ENCODE measurements around the gene BRINP1.

DNA sequence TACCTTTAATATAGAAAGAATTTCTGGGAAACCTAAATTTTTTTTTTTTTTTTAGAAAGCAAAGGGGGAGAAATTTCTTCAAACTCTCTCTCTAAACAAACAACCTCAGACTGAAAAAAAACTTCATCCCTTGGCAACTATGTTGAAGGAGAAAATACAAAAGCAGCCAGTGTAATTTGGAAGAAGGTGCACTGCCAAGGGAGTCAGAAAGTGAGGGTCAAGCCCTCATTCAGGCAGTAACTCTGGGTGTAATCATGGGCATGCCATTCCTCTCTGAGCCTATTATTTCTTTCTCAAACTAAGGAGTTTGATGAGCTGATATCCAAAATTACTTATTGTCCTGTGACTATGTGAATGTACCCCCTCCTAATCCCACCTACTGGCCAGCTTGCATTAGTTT is 203.1 kb downstream of the BRINP1 start:
- TF ChIP-seq, protein P1, sequence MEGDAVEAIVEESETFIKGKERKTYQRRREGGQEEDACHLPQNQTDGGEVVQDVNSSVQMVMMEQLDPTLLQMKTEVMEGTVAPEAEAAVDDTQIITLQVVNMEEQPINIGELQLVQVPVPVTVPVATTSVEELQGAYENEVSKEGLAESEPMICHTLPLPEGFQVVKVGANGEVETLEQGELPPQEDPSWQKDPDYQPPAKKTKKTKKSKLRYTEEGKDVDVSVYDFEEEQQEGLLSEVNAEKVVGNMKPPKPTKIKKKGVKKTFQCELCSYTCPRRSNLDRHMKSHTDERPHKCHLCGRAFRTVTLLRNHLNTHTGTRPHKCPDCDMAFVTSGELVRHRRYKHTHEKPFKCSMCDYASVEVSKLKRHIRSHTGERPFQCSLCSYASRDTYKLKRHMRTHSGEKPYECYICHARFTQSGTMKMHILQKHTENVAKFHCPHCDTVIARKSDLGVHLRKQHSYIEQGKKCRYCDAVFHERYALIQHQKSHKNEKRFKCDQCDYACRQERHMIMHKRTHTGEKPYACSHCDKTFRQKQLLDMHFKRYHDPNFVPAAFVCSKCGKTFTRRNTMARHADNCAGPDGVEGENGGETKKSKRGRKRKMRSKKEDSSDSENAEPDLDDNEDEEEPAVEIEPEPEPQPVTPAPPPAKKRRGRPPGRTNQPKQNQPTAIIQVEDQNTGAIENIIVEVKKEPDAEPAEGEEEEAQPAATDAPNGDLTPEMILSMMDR (tag by site-specific recombination; IDR thresholded peaks at IDR 0.05), result no peak
- TF ChIP-seq ZNF514 (tag by site-specific recombination; IDR thresholded peaks at IDR 0.05) (no peak), GLI2 (tag by site-specific recombination; IDR thresholded peaks at IDR 0.05; ENCODE audit: borderline replicate concordance, low read depth) (no peak), ZNF133 (tag by site-specific recombination; IDR thresholded peaks at IDR 0.05) (no peak), ZNF510 (tag by site-specific recombination; IDR thresholded peaks at IDR 0.05; ENCODE audit: insufficient replicate concordance) (no peak), ZNF302 (tag by site-specific recombination; IDR thresholded peaks at IDR 0.05; ENCODE audit: low read depth) (no peak), ZNF645 (tag by site-specific recombination; IDR thresholded peaks at IDR 0.05) (no peak), ZNF132 (tag by site-specific recombination; IDR thresholded peaks at IDR 0.05; ENCODE audit: borderline replicate concordance) (no peak), ZNF248 (tag by site-specific recombination; IDR thresholded peaks at IDR 0.05) (no peak)
- TF ChIP-seq, protein P2, sequence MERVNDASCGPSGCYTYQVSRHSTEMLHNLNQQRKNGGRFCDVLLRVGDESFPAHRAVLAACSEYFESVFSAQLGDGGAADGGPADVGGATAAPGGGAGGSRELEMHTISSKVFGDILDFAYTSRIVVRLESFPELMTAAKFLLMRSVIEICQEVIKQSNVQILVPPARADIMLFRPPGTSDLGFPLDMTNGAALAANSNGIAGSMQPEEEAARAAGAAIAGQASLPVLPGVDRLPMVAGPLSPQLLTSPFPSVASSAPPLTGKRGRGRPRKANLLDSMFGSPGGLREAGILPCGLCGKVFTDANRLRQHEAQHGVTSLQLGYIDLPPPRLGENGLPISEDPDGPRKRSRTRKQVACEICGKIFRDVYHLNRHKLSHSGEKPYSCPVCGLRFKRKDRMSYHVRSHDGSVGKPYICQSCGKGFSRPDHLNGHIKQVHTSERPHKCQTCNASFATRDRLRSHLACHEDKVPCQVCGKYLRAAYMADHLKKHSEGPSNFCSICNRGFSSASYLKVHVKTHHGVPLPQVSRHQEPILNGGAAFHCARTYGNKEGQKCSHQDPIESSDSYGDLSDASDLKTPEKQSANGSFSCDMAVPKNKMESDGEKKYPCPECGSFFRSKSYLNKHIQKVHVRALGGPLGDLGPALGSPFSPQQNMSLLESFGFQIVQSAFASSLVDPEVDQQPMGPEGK (tag by site-specific recombination; IDR thresholded peaks at IDR 0.05), result no peak
- TF ChIP-seq, protein P3, sequence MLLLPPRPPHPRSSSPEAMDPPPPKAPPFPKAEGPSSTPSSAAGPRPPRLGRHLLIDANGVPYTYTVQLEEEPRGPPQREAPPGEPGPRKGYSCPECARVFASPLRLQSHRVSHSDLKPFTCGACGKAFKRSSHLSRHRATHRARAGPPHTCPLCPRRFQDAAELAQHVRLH (tag by site-specific recombination; IDR thresholded peaks at IDR 0.05), result no peak
- TF ChIP-seq, protein P4, sequence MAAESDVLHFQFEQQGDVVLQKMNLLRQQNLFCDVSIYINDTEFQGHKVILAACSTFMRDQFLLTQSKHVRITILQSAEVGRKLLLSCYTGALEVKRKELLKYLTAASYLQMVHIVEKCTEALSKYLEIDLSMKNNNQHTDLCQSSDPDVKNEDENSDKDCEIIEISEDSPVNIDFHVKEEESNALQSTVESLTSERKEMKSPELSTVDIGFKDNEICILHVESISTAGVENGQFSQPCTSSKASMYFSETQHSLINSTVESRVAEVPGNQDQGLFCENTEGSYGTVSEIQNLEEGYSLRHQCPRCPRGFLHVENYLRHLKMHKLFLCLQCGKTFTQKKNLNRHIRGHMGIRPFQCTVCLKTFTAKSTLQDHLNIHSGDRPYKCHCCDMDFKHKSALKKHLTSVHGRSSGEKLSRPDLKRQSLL (tag by site-specific recombination; IDR thresholded peaks at IDR 0.05), result no peak
